HepG2 (cell line): Measurements from ENCODE around the gene GGT1. TPM values are rescaled to one million over a fixed set of nuclear protein-coding genes. Genes with fewer than 3 reads are reported as not detected.
A peak's percentile ranks its signal among the peaks of the same experiment; 100 is the strongest.

Source experiments
- CBX1 ChIP-seq: IDR thresholded peaks from one replicate; pipeline ENCODE4 v1.6.1; 2016; ENCODE audit warnings: antibody characterized with exemption, low read depth
- CC2D1A ChIP-seq: sonication (generic); formaldehyde crosslinking; IDR thresholded peaks from 2 replicates; pipeline ENCODE4 v1.8.1; 2023; ENCODE audit warnings: mild to moderate bottlenecking, missing genetic modification reagents
- GABPB1 ChIP-seq: IDR thresholded peaks from 2 replicates; pipeline ENCODE4 v1.6.1; 2016; ENCODE audit warnings: mild to moderate bottlenecking, missing genetic modification reagents, moderate library complexity, missing compliant biosample characterization
- GTF2F1 ChIP-seq: fragments of 150-350 bp; IDR thresholded peaks from 2 replicates; pipeline ENCODE4 v1.6.1; 2014; ENCODE audit warnings: low read length
- HCFC1 ChIP-seq: fragments of 150-350 bp; IDR thresholded peaks from 2 replicates; pipeline ENCODE4 v1.6.1; 2014; ENCODE audit warnings: low read depth, low read length
- HMG20B ChIP-seq: conservative IDR thresholded peaks from 2 replicates; pipeline ENCODE4 v1.6.1; 2016; ENCODE audit warnings: missing genetic modification reagents, missing compliant biosample characterization
- IKZF4 ChIP-seq: sonication (generic); formaldehyde crosslinking; IDR thresholded peaks from 2 replicates; pipeline ENCODE4 v1.5.1; 2020; ENCODE audit warnings: borderline replicate concordance, mild to moderate bottlenecking, low read depth, missing genetic modification reagents; ENCODE audit errors: not compliant biosample characterization
- KDM3A ChIP-seq: IDR thresholded peaks from 2 replicates; pipeline ENCODE4 v1.6.1; 2018; ENCODE audit warnings: low read depth, missing compliant biosample characterization
- MATR3 ChIP-seq: sonication (generic); formaldehyde crosslinking; IDR thresholded peaks from 2 replicates; pipeline ENCODE4 v1.4.0; 2020; ENCODE audit warnings: missing genetic modification reagents
- MIER2 ChIP-seq: IDR thresholded peaks from 2 replicates; pipeline ENCODE4 v1.6.1; 2016; ENCODE audit warnings: missing biosample characterization, missing genetic modification reagents
- PBX3 ChIP-seq: sonication (generic); formaldehyde crosslinking; IDR thresholded peaks from 2 replicates; pipeline ENCODE4 v1.8.1; 2023; ENCODE audit warnings: missing genetic modification reagents, inconsistent platforms, borderline replicate concordance
- SCMH1 ChIP-seq: sonication (generic); formaldehyde crosslinking; IDR thresholded peaks from 2 replicates; pipeline ENCODE4 v1.9.0; 2021; ENCODE audit warnings: missing genetic modification reagents, mild to moderate bottlenecking, borderline replicate concordance
- STAG1 ChIP-seq: sonication (generic); formaldehyde crosslinking; IDR thresholded peaks from 2 replicates; pipeline ENCODE4 v1.4.0; 2020; ENCODE audit warnings: missing genetic modification reagents
- SUZ12 ChIP-seq: fragments of 150-350 bp; IDR thresholded peaks from 2 replicates; pipeline ENCODE4 v1.6.1; 2014; ENCODE audit warnings: low read depth, low read length
- TEAD3 ChIP-seq: optimal IDR thresholded peaks from 2 replicates; pipeline ENCODE3; 2016; ENCODE audit warnings: borderline replicate concordance
- TGIF2 ChIP-seq: IDR thresholded peaks from 2 replicates; pipeline ENCODE4 v1.6.1; 2016; ENCODE audit warnings: control low read depth, missing compliant biosample characterization
- TRIM22 ChIP-seq: fragments of 450-650 bp; IDR thresholded peaks from 2 replicates; pipeline ENCODE4 v1.6.1; 2017
- ZBTB25 ChIP-seq: IDR thresholded peaks from 2 replicates; pipeline ENCODE4 v1.6.1; 2018; ENCODE audit warnings: missing genetic modification reagents
- ZKSCAN8 ChIP-seq: IDR thresholded peaks from 2 replicates; pipeline ENCODE4 v1.6.1; 2016; ENCODE audit warnings: borderline replicate concordance, missing genetic modification reagents, missing compliant biosample characterization
- ZMYM3 ChIP-seq: sonication (generic); formaldehyde crosslinking; IDR thresholded peaks from 2 replicates; pipeline ENCODE4 v1.5.1; 2020; ENCODE audit warnings: mild to moderate bottlenecking, missing genetic modification reagents
- ZNF136 ChIP-seq: sonication (generic); formaldehyde crosslinking; IDR thresholded peaks from 2 replicates; pipeline ENCODE4 v1.8.1; 2022; ENCODE audit warnings: low read depth, mild to moderate bottlenecking, moderate library complexity, missing genetic modification reagents
- ZNF20 ChIP-seq: sonication (generic); formaldehyde crosslinking; IDR thresholded peaks from 2 replicates; pipeline ENCODE4 v1.4.0; 2020; ENCODE audit warnings: mild to moderate bottlenecking, moderate library complexity, missing genetic modification reagents
- ZNF260 ChIP-seq: sonication (generic); formaldehyde crosslinking; IDR thresholded peaks from 2 replicates; pipeline ENCODE4 v1.4.0; 2020; ENCODE audit warnings: missing genetic modification reagents, low read depth, mild to moderate bottlenecking, borderline replicate concordance
- ZNF660 ChIP-seq: sonication (generic); formaldehyde crosslinking; IDR thresholded peaks from 2 replicates; pipeline ENCODE4 v1.5.1; 2020; ENCODE audit warnings: mild to moderate bottlenecking, low read depth, missing genetic modification reagents, borderline replicate concordance
- ZNF749 ChIP-seq: sonication (generic); formaldehyde crosslinking; IDR thresholded peaks from 2 replicates; pipeline ENCODE4 v1.8.0; 2022; ENCODE audit warnings: mild to moderate bottlenecking, missing genetic modification reagents, moderate library complexity, borderline replicate concordance
- ZNF761 ChIP-seq: sonication (generic); formaldehyde crosslinking; conservative IDR thresholded peaks from 2 replicates; pipeline ENCODE4 v1.4.0; 2020; ENCODE audit warnings: mild to moderate bottlenecking, missing genetic modification reagents
- ZNF768 ChIP-seq: sonication (generic); formaldehyde crosslinking; IDR thresholded peaks from 2 replicates; pipeline ENCODE4 v1.4.0; 2020; ENCODE audit warnings: missing genetic modification reagents
- ZNF776 ChIP-seq: sonication (generic); formaldehyde crosslinking; IDR thresholded peaks from 2 replicates; pipeline ENCODE4 v1.4.0; 2020; ENCODE audit warnings: mild to moderate bottlenecking, missing genetic modification reagents
- ZNF878 ChIP-seq: sonication (generic); formaldehyde crosslinking; IDR thresholded peaks from 2 replicates; pipeline ENCODE4 v1.8.1; 2023; ENCODE audit warnings: mild to moderate bottlenecking, missing genetic modification reagents, moderate library complexity
- polyA plus RNA-seq, 8 experiments: library from polyadenylated mRNA; depleted of rRNA in 3 of 8; stranded (reverse) in 7 of 8; unstranded in 1 of 8; fragments of >200 nt; fragmentation: Illumina TruSeq in 4 of 8; extraction: Trizol in 4 of 8; gene quantifications; 2 replicates each; pipeline versions ENCODE4 v1.2.1 to v1.2.3, GENCODE V29; 2011 to 2016; ENCODE audit warnings: low read depth in 4 of 8, missing spikeins in 1 of 8, mixed read lengths in 1 of 8; ENCODE audit not compliant: insufficient read depth in 1 of 8
- total RNA-seq, 5 experiments: library from RNA; depleted of rRNA; stranded (reverse); fragments of >200 nt; fragmentation: Illumina TruSeq; extraction: Trizol; gene quantifications; 2 replicates each; pipeline ENCODE4 v1.2.3, GENCODE V29; 2016; ENCODE audit warnings: low read depth in 1 of 5

Gene GGT1
- total and polyA plus RNA-seq, 2 of the 13 experiments (the other 11 are each of a cell fraction or from before 2014, with no cell fraction given) = 29.9 to 103 TPM

- TF ChIP-seq TRIM22 = no peak
- TF ChIP-seq ZNF20 = no peak
- no peak for TF ChIP-seq GTF2F1
- TF ChIP-seq HMG20B (CRISPR knock-in tag) = peak; percentile 93
- peak; percentile 68; the same call in 1 of the 2 replicates for TF ChIP-seq MIER2 (CRISPR knock-in tag)
- TF ChIP-seq ZKSCAN8 (CRISPR knock-in tag) = no peak; the same call in 1 of the 2 replicates
- no peak for TF ChIP-seq ZNF660
- peak; percentile 90 for TF ChIP-seq TEAD3 (CRISPR knock-in tag)
- TF ChIP-seq ZNF768 (CRISPR knock-in tag) = no peak
- peak; percentile 64; the same call in 1 of the 2 replicates for TF ChIP-seq KDM3A
- no peak for TF ChIP-seq ZNF776 (CRISPR knock-in tag)
- no peak for TF ChIP-seq ZNF136 (CRISPR knock-in tag)
- no peak for TF ChIP-seq ZNF761 (CRISPR knock-in tag)
- no peak for TF ChIP-seq HCFC1
- no peak for TF ChIP-seq TGIF2
- no peak for TF ChIP-seq ZNF260 (CRISPR knock-in tag)
- no peak for TF ChIP-seq SUZ12
- no peak for TF ChIP-seq STAG1 (CRISPR knock-in tag)
- peak; percentile 7; the same call in 1 of the 2 replicates for TF ChIP-seq ZMYM3 (CRISPR knock-in tag)
- no peak for TF ChIP-seq IKZF4 (CRISPR knock-in tag)
- TF ChIP-seq MATR3 (CRISPR knock-in tag) = no peak
- TF ChIP-seq PBX3 = no peak
- TF ChIP-seq ZBTB25 (CRISPR knock-in tag) = peak; percentile 47
- 0 out of 2 replicates have a peak, but pooled peaks have one; percentile 30 for TF ChIP-seq GABPB1 (CRISPR knock-in tag)
- no peak for TF ChIP-seq CC2D1A
- no peak; the same call in 1 of the 2 replicates for TF ChIP-seq ZNF749 (CRISPR knock-in tag)
- no peak for TF ChIP-seq SCMH1 (CRISPR knock-in tag)
- TF ChIP-seq CBX1 = no peak
- TF ChIP-seq ZNF878 = 0 out of 2 replicates have a peak, but pooled peaks have one; percentile 69
Observed at GRCh38 chr22:24578355-24579257, 24.4 kb upstream of the GGT1 start (continued).
